GM10847 (cell line): ENCODE results near the gene FOXO1.

Source experiments
- POLR2A ChIP-seq: IDR thresholded peaks from 2 replicates; pipeline ENCODE4 v1.6.1; 2011; ENCODE audit not compliant: insufficient read length; ENCODE audit errors: extremely low read depth

FOXO1 gene

DNA sequence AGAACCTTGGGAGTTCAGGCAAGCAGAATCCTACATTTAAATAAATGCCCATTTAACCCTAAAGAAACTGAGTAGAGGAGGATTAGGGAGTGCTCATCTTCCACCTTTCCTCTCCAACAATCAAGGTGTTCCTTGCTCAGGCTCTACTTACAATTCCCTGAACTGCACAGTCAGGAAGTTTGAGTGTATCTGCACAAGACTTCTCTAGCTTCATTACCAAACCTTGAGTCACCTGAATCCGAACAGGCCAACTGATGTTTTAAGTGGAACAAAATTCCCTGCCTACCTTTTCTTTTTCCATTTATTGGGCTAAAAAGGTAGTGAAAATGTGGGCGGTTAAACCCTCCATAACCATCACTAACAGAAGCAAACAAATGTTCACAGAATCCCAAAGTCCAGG is 78.3 kb downstream of the FOXO1 start:
- no peak for TF ChIP-seq POLR2A

DNA sequence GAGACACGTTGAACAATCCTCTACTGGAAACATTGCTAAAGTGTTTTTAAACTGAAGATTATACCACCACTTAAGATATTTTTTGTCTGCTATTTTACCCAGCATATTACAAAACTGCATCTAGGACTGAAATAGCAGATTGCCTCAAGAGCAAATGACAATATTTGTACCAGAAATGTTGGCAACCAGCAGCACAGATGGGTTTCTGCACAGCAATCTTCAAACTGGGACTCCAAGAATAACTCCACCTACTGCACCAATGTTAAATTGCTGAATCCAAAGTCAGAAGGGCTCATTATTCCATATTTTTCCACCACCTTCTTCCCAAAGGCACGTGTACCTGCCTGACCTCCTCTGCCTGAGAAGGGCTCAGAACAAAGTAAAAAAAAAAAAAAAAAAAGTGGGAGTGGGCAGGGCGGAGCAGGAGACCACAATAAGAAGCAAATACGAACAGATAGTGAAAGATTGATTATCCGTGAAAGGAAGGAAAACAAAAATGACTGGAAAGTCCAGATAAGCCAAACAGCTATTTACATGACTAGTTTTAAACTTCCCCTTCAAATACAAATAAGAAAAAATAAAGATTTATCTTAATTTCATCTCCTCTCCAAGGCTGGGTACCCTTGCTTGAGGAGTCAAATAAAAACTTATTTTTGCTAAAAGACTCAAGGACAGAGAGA is 79.4 kb downstream of the FOXO1 start:
- no peak for TF ChIP-seq POLR2A

DNA sequence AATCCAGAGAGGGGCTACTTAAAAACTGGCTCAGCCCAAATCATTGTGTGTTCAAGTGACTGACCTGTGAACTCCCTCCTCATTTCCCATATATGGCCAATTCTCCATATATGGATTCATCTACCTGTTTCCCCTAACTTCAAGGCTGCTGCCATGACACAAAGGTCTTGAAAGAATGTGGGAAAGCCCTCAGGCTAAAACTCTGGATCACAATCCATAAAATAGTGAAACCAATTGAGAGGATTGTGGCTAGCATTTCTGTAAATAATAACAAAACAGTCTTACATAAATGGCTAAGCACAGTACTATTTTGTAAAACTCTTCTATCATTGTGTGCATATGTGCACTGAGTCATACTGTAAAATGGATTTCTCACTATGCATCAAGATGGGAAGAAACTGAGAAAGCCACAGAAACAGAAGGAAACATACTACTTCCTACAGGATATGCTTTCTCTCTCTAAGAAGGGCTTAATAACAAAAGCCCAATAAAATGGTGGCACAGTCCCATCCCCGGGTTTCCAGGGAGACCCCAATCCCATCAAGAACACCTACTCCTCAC is 80.5 kb downstream of the FOXO1 start:
- no peak for TF ChIP-seq POLR2A

DNA sequence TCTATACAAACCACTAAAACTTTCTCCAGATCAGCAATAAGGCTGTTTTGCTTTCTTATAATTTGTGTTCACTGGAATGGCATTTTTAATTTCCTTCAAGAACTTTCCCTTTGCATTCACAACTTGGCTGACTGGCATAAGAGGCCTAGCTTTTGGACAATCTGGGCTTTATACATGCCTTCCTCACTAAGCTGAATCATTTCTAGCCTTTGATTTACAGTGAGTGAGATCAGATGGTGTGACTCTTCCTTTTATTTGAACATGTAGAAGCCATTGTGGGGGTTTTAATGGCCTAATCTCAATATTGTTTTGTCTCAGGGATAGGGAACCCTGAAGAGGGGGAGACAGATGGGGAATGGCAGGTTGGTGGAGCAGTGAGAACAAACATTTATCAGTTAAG is 82.7 kb downstream of the FOXO1 start:
- TF ChIP-seq POLR2A = no peak

DNA sequence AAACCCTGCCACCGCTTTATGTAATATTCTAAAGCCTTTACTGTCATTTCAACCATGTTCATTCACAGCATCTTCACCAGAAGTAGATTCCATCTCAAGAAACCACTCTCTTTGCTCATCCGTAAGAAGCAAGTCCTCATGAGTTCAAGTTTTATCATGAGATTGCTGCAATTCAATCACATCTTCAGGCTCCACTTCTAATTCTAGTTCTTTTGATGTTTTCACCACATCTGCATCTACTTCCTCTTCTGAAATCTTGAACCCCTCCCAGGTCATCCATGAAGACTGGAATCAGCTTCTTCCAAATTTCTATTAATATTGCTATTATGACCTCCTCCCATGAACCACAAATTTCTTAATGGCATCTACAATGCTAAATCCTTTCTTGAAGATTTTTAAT is 83.9 kb downstream of the FOXO1 start:
- no peak for TF ChIP-seq POLR2A

DNA sequence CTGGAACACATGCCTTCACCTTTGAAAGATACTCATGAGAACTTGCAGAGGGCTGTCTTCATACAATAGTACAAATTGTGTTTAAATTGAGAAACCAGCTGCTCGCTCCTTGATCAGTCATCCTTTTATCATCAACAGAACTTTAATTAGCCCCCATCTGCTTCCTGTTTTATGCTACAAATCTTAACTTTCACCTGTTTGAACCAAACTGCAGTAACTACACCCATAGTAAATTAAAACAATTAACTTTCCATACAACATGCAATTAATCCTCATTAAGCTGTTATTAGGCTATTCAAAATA is 85.2 kb downstream of the FOXO1 start:
- TF ChIP-seq POLR2A = no peak

DNA sequence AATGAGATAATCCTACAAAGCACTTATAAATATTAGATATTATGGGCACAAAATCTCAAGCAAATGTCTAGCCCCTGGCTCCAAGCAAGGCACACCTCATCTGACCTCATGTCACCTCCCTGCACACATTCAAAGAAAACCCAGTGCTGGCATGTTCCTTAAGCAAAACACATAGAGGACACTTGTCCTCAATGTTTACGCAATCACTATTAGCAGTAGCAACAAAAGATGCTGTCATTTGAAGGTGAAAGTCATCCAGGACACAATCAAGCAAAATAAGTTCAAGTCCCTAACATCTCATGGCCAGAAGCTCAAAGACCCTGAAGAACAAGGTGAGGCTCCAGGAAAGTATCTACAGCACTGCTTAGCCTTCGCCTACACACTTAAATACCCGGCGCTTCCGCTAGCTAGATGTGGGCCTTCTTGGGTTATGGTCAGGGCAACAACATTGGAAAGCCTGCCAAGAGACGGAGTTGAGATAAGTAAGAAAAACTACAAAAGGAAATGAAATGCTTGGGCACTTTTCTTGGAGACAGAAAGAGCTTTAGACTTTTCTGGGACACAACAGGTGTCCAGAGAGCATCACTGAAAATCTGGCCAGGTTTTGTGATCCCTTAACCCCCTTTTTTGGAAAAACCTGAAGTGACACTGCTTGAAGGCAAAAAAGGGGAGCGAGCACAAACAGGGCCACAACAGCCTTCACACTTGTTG is 85.7 kb downstream of the FOXO1 start:
- no peak for TF ChIP-seq POLR2A

DNA sequence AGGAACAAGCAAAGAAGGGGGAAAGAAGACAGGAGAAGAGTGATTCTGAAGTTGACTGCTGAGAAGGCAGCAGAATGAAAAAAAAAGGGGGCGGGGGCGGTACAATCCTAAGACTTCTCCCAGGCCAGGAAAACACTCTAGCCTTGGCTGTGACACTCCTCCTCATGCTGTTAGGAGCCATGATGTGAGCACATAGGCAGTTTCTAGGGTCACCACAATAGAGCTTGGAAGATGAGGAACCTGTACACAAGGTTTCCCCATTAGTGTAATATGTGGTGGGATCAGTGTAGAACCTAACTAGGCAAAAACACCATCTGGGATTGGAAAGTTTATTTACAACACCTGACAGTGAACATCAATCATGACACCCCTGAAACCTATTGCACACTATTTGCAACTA is 86.9 kb downstream of the FOXO1 start:
- TF ChIP-seq POLR2A = no peak

DNA sequence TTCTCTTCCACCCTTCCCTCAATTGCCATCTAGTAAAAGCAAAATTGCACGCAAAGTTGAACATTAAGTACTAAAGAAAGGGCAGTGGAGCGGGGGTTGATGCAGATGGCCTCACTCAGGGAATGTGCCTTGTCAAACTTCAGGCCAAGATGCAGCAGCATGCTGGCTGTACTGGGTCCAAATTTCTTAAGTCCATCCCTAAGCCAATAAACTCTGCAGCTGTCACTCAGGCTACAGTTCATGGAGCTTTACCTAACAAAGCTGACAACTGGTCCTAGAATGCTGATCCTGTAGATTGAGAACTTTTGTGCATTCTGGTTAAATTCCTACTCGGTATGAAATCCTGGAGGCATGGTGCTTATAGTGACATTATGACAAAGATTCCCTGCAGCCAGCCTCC is 88.4 kb downstream of the FOXO1 start:
- no peak for TF ChIP-seq POLR2A

DNA sequence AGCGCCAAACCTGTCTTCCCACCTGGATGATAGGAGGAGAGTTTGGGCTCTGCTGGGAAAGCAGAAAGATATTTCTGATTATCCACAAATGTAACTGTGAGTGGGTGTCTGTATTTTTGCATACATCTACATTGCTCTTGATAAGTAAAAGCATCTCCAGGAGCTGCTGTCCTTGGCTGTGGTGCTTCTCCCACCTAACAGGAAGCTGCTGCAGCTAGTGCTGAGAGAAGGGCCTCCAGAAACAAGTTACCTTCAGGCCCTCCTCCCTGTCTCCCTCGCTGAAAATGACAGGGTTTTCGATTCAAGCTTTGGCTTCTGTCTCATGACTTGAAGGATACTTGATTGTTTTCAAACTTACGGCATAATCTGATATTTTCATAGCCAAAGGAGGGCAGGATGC is 90.1 kb downstream of the FOXO1 start:
- TF ChIP-seq POLR2A = no peak

DNA sequence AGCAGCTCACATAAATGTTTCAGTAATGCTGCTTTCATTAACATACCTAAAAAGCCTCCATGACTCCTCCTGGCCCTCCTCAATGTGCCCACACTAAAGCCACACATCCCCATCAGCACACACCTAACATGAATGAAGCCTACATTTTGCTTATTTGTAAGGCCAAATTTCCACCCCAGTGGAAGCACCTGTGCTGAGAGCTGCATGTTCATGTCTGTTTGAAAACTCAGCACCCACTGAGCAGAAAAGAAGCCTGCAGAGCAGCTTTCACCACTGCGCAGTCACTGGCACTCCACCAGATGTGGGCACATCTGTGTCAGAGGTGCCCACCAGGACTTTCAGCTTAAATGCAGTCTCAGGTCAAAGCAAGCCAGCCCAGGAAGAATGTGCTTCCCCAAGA is 93.5 kb downstream of the FOXO1 start:
- no peak for TF ChIP-seq POLR2A

DNA sequence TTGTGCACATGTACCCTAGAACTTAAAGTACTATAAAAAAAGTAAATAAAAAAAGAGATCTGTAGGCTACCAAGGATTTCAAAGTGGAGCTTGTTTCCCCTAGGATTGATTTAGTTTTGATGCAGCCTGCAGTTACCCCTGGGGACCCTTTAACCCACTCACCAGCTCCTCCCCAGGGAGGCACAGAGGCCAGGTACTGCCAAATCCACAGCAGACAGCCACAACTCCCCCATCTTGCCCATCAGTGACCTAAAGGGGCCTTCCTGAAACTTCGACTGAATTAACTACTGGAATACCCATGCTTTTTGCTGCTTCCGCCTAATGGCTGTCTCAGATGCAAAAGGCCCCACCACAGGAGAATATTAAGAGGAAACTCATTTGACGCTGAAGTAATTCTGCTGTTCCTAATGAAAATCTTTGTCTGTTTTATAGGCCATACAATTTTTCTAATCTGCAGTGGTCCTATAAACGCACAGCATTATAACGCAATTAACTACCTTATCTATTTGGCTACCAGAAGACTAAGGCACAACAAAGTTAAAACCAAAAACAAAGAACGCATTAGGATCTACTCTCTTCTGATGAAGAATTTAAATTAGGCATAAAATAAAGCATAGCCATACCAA is 95.0 kb downstream of the FOXO1 start:
- no peak for TF ChIP-seq POLR2A

DNA sequence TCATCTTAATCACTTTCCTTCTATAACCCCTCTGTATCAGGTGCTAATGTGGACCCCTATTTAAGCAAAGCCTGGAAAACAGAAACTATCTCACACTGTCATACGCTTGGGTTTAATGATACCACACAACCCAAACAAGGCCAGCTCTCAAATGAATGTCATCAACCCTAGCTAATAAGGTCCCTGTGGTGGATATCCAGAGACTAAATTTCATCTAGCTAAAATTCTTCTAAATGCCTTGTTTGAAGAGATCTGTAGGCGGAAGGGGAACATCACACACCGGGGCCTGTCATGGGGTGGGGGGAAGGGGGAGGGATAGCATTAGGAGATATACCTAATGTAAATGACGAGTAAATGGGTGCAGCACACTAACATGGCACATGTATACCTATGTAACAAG is 95.5 kb downstream of the FOXO1 start:
- no peak for TF ChIP-seq POLR2A

DNA sequence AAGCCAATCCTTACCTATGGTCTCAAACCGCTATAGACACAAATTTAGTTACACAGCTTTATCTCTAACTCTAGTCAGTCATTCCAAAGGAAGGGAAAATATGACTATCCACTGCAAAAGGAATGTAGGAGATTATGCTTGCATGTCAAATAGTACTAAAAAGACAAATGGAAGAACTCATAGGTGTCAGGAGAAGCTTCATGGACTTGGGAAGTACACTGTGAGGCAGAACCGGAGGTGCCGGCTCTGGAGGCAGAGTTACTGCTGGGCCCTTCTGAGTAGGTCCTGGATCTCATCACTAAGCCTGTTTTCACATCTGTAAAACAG is 97.5 kb downstream of the FOXO1 start:
- TF ChIP-seq POLR2A = no peak

DNA sequence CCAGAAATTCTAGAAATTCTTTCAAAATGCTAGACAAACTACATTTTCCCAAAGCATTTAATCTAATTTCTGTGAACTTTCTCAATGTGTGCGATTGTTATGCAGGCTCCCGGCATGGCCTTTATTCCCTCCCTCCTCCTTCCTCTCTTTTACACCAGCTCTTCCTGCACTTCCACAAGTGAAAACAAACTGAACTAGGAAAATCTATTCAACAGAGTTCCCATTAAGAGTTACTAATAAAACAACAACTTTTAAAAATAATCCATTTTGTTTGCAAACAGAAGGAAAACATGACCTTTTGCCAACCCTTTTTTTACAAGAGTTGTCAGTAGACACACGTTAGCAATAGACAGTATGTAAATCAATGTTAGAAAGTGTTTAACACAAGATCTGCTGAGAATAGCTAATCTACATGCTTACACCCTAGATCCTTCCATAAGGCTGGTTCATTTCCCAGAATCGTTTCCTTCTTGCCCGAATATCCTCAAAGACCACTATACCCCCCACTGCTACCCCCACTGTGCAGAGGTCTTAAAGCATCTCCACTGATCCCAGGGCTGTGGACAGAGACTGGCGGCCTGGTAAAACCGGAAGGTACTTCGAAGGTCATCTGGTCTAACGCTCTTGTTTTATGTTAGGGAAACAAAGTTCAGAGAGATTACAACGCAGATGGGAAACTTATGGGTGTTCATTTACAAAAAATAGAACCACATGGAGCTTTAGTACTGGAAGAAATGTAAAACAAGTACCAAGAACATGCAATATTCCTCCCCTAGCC is 98.0 kb downstream of the FOXO1 start:
- no peak for TF ChIP-seq POLR2A

DNA sequence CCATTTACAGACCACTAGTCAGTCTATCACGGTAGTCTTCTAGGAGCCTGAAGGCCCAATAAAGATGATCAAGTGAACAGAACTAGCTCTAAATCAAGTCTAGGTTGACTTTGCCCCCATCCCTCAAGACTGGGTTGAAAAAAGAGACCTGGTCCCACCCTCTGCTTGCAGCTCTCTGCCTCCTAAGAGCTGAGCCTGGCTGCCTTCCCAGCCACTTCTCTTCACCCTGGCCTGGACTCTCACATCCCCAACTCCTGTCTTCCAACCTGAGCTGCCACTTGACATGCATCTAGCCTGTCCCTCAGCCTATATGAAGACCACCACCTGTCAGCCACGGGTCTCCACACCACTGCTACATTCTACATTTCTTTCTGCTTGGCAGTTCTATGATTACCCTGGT is 99.6 kb downstream of the FOXO1 start:
- no peak for TF ChIP-seq POLR2A
